ENCODE measurements around the gene FN3K.

FN3K gene

DNA sequence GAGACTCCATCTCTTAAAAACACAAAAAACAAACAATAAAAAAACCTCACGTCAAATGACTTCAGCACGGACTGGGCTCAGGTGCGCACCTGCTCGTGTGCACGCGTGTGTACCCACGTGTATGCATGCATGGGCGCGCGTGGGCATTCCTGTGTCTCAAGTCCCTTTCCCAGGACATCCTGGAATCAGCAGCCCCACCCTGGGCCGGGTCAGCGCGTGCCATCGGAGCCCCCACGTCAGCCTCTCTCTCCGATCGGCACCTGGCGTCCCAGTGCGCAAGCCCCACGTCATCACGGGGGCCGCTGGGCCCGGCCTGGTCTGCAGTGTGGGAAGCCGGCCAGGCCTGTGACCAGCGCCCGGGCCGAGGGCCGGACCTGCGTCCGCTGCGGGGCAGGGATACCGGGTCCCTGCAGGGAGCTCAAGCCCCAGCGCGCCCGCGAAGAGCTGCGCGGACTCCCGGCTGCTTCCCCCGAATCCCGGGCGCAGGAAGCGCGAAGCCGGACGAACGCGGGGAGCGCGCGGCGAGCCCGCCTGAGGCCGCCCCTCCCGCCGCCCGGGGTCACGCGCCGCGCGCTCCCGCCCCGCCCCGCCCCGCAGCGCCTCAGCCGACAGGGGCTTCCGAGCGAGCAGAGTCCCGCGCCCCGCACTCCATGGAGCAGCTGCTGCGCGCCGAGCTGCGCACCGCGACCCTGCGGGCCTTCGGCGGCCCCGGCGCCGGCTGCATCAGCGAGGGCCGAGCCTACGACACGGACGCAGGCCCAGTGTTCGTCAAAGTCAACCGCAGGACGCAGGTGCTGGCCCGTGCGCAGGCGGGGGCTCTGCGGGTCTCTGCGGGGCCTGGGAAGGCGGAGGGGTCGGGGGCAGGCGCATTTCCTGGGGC is at the start of gene FN3K:
FN3K (plus strand) TSS at position 629 of the 880 bp plus-strand sequence; CDS start at position 651, 22 bp downstream.
- DNase-seq (ENCODE audit: low read depth in 1 of 2, low spot score in 1 of 2), result no peak

DNA sequence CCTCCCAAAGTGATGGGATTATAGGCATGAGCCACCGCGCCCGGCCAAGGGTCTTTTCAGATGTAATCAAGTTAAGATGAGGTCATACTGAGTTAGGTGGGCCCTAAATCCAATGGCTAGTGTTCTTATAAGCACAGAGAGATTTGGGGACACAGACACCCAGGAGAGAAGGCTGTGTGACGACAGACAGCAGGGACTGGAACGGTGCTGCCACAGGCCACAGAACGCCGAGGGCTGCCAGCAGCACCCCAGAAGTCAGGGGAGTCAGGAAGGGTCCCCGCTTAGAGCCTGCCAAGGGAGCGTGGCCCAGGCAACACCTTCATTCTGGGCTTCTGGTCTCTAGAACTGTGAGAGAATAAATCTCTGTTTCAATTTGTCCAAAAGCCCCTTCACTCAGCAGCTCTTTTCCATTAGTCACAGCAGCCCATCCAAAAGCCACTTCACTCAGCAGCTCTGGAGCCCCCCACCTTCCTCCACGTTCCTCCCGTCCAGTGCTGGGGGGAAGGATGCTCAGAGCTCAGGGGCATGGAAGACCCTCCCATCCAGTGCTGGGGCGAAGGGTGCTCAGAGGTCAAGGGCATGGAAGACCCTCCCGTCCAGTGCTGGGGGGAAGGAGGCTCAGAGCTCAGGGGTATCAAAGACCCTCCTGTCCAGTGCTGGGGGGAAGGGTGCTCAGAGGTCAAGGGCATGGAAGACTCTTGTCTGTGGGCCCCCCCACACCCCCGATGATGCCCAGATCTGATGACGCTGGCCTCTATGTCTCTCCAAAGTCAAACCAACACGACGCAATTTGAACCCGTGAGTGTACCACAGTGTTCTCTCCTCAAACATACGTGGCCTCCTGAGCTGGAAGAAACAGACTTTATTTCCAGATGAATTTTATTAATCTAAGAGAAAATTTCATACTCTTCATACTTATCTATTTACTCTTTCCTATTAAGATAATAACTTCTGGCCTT is 48.8 kb upstream of the FN3K start:
- DNase-seq (ENCODE audit: low read depth in 1 of 2, low spot score in 1 of 2), result no peak

DNA sequence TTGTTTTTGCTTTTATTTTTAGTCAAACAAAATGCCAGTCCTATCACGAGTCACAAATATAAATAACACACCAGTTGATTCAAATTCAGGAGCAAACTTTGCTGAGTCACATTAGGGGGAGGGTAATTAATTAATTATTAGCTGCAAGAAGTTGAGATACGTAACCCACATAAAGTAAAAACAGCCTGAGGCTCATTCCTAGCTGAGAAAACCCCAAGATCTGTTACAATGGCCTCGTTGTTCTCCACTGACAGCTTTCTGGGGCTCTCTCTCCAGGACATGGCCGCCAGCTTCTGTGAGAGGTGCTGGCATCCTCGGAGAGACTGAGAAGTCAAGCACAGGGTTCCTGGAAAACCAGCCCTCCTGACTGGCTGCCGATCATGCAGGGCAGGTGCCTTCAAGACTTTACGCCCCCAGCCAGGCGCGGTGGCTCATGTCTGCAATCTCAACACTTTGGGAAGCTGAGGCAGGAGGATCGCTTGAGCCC is 48.0 kb upstream of the FN3K start:
- DNase-seq (ENCODE audit: low read depth in 1 of 2, low spot score in 1 of 2), result no peak

DNA sequence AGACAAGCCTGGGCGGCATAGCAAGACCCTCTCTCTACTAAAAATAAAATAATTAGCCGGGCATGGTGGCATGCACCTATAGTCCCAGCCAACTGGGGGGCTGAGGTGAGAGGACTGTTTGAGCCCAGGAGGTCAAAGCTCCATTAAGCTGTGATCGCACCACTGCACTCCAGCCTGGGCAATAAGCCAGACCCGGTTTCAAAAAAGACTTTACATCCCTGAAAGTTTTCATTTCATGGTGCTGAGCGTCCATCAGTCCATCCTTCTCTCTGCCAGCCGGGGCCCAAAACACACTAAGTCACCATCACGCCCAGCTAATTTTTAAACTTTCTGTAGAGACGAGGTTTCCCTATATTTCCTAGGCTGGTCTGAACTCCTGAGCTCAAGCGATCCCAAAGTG is 47.5 kb upstream of the FN3K start:
- no peak for DNase-seq (ENCODE audit: low read depth in 1 of 2, low spot score in 1 of 2)

DNA sequence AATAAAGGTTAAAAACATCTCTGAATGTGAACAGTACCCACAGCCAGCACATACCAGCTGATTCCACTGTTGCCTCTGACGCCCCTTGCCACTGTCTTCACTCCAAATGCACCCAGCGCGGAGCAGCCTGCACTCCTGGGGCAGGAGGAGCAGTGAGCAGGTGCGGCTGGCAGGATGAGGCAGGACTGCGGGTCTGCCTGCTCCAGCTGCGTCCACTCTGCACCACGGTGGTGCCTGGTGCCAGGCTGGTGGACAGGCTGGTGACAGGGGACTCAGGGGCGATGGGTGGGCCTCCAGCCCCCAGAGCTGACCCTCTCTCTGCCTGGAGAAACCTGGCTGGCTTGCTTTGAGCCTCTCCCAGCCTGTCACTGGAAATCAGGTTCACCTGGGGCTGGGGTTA is 46.3 kb upstream of the FN3K start:
- no peak for DNase-seq (ENCODE audit: low read depth in 1 of 2, low spot score in 1 of 2)

DNA sequence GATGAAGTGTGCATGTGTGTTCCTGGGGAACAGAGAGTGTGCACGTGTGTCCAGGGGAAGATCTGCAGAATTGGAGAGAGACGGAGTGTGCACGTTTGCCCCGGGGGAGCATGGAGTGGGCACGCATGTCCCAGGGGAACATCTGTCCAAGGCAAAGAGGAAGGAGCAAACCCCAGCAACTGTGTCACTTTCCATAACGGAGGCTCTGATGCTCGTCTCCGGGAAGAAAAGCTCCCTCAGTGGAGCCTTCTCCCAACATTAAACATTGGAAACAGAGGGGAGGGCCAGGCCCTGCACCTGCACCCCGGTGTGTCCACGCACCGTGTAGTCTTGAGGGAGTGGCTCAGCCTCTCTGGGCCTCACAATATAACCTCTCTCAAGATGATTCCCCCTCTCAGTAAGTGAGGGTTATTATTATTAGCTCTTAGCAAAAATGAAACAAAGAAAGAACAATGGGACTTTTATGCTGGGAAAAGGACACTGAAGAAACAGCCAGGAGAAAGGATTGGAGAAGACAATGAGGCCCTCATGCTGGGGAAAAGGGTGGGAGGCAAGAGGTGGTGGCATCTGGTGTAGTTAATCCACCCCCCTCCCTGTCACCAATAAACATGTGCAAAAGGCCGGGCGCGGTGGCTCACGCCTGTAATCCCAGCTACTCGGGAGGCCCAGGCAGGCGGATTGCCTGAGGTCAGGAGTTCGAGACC is 44.5 kb upstream of the FN3K start:
- DNase-seq (ENCODE audit: low read depth in 1 of 2, low spot score in 1 of 2), result no peak

DNA sequence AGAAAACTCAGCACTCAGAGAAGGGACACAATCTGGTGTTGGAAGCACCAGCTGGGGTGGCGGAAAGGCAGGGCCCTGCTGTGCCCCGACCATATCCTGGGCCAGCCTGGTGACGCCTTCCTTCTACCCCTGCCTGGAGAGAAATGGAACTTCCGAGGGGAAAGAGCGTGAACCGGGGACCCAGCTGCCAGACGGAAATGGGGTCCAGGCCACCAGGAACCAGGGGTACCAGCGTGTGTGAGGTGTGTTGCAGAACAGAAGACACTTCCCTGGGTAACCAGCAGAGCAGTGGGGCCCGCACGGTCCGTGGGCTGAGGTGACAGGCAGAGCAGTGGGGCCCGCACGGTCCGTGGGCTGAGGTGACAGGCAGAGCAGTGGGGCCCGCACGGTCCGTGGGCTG is 43.7 kb upstream of the FN3K start:
- no peak for DNase-seq (ENCODE audit: low read depth in 1 of 2, low spot score in 1 of 2)

DNA sequence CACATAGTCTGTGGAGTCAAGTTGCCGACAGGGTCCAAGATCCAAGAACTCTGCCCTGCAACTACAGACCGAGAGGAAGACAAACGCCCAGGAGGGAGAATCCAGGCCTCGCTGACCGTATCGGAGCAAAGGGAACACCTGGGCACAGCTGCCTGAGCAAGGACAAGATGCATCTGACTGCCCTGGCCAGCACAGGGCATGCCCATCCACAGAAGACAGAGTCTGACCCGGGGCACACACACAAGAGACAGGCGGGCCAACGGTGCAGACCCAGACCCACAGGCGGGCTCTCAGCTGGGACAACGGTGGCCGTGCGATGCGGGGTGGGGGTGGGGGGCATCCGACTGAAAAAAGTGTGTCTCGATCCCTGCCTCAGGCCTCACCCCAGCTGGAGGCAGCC is 43.1 kb upstream of the FN3K start:
- no peak for DNase-seq (ENCODE audit: low read depth in 1 of 2, low spot score in 1 of 2)

DNA sequence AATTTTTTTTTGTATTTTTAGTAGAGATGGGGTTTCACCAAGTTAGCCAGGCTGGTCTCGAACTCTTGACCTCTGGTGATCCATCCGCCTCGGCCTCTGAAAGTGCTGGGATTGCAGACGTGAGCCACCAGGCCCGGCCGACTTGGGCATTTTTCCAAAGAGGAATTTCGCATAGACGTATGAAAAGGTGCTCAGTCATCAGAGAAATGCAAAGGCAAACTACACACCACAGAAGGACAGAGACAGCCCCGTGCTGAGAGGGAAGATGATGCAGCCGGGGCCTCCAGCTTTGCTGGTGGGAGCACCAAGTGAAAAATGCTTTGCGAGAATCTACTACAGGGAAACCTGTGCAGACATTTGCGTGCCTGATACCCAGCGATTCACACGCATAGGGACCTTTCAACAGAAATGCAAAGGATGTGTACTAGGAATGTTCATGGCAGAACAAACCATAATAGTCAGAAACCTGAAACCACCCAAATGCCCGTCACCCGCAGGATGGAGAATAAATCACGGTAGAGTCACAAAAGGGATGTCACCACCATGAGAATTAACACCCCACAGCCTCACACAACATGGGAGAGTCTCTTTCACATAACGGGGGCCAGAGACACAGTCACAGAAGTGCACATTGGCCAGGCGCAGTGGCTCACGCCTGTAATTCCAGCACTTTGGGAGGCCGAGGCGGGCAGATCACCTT is 42.1 kb upstream of the FN3K start:
- DNase-seq (ENCODE audit: low read depth in 1 of 2, low spot score in 1 of 2), result no peak

DNA sequence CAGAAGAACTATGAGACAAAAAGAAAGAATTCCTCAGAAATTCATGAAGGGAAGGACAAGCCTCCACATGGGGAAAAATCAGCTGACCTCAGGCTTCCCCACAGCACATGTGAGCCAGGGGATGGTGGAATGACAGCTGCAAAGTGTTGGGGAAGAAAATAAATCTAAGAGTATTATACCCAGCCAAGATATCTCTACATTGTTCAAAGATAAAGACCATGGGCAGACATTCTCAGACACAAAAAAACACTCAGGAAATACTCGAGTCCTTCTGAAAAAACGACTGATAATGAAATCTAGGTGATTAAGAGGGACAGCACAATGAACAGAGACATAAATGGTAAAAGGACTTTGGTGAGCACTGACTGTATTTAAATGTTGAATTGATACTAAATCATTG is 40.8 kb upstream of the FN3K start:
- DNase-seq (ENCODE audit: low read depth in 1 of 2, low spot score in 1 of 2), result no peak

DNA sequence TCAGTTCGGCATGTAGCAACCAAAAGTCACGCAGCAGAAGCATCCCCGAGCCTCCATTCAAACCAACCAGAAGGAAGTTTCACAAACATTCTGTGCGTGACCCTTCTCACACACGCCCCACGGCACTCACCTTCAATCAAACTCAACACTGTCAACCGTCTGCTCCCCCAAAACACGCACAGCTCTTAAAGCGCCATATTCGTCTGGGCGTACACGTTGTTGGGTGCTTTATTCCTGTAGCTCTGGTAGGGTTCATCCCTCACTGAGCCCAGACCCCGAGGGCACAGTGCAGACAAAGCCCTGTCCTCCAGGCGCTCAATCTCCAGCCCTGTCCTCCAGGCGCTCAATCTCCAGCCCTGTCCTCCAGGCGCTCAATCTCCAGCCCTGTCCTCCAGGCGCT is 39.2 kb upstream of the FN3K start:
- DNase-seq (ENCODE audit: low read depth in 1 of 2, low spot score in 1 of 2), result no peak

DNA sequence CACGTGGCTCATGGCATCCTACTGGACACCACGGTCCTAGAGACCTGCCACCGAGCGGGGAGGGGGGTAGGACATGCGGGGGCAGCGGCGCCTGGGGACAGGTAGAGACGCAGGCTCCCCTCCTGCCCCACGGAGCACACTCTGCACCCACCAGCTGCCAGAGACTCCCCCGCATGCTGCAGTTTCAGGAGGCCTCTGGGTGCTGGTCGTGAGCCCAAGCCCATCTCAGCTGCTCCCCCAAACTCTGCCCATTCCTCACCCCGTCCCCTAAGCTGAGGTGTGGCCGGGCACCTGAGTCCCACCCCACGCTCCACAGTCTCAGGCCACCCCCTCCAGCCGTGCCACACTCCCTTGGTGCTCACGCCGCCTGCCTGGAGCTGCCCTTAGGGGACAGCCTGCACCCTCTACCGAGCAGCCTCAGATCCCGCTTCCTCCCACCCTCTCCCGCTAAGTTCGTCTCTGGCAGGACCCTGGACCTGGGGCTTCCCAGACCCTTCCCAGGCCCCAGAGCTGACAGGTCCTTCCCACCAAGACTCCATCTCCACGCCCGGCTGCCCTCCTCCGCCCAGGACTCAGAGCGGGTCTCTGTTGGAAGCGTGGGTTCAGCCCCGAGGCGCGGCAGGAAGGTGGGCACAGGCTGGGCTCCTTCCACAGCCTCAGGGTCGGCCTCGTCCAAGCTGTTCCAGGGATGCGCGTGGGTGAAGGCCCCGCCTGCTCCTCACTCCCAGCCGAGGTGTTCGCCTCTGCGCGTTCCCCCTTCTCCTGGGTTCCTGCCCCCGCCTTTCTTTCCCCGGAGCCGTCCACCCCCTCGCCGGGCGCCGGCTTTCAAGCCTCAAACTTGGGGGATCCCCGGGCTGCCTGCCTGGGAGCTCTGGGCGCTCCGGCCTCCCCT is 38.3 kb upstream of the FN3K start:
- DNase-seq (ENCODE audit: low read depth in 1 of 2, low spot score in 1 of 2), result no peak

DNA sequence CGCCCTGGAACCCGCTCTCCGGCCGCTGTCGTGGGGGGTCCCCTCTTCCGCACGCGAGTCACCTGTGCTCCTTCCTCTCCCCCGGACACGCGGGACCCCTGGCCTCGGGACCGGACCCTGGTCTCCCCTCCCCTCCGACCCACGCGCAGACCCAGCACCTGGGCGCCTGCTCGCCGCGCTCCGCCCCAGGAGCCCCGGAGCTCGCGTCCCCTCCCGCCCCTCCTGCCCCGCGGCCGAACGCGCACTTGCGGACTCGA is 37.7 kb upstream of the FN3K start:
- DNase-seq (ENCODE audit: low read depth in 1 of 2, low spot score in 1 of 2), result no peak

DNA sequence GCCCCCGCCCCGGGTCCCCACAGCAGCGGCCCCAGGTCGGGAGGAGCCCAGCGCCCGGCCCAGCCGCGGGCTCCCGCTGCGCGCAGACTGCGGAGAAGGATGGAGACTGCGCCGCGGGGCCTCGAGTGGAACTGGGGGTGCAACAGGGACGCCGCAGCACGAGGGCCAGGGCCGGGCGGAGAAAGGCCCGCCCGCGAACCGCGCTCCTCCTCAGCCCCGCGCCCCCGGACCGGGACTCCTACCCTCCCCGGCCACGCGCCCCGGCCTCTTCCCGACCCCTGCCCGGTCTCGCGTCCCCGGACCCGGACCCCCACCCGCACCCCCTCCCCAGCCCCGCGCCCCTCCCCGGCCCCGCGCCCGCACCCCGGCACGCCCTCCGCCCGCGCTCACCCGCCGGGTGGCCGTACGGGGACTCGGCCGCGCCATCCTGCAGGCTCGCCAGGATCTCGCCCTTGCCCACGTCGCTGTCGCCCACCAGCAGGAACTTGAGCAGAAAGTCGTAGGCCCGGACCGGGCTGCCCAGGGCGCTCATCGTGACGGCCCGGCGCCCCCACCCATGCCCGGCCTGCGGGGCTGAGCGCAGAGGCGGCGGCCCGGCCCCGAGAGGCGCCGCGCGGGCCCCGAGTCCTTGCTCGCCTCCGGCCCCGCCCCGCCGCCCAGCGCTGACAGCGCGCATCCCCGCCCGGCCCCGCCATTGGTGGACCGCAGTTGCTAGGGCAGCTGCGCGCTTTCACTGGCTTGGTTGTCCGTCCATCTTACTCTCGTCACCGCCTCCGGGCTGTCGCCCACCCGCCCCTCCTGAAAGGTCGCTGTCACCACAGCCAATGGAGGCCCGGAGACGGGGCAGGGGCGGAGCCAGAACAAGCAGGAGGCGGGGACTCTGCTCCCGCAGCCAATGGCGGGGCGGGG is 37.1 kb upstream of the FN3K start, which contains the start of gene RAB40B:
RAB40B (minus strand) TSS at position 634 of the 909 bp plus-strand sequence; CDS start at position 532, 102 bp downstream.
- peak; percentile 94 to 98 for DNase-seq (ENCODE audit: low read depth in 1 of 2, low spot score in 1 of 2)

DNA sequence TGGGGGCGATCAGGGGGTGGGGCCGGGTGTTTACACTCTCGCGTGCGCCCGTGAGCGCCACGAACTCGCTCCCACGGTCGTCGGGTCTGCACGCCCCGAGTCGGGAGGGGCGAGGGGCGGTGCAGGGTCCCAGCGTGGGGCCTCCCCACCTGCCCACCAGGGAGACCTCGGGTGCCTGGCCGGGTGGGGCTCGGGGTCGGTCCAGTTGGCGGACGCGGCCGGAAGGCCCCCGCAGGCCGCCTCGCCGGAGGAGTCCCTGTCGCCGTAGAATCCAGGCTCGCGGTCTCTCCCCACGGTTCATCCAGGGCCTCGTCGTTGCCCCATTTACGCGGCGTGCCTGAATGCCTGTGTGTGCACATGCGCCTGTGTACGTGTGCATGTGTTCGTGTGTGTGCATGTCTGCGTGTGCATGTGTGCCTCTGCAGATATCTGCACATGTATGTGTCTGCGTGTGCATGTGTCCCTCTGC is 36.4 kb upstream of the FN3K start:
- no peak for DNase-seq (ENCODE audit: low read depth in 1 of 2, low spot score in 1 of 2)

DNA sequence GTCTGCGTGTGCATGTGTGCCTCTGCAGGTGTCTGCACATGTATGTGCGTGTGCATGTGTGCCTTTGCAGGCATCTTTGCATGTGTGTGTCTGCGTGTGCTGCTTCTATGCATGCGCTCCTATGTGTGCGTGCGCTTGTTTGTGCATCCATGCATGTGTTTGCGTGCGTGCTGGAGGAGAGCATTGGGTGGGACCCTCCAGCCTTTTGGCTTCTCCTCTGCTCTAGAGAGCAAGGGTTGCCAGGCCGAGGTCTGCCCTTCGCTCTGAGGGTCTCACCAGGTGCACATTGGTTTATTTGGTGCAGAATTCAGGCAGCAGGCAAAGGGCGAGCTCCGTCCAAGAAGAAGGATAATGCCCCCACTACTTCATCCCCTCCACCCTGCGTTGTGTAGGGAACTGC is 35.9 kb upstream of the FN3K start:
- DNase-seq (ENCODE audit: low read depth in 1 of 2, low spot score in 1 of 2), result no peak

DNA sequence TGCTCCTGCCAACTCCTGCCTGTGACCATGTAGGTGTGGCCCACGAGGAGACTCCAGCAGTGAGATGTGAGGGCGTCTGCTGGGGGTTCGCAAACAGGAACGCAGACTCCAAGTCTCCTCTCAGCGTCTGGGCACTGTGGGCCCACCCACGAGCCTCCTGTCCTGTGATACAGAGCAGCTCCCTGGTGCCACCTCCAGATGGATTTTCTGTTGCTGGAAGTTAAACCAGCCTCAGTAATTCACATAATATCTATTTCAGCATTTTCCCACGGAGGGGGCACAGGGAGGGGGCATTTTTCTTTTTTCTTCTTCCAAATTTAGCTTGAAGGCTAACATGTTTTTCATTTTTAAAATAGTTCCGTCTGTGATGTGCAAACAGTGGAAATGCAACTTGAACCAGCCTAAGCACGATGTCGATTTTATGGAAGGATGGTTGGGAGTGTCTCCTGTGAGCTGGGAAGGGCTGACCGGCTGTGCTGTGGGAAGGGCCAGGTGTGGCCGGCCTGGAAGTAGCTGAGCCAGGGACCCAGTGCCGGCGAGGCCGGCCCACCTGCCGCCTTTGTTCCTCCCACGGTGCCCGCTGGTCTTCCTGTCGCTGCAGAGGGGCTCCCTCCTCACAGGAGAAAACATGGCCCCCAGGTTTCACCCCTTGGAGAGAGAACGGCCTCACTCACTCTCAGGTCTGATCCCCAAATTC is 33.0 kb upstream of the FN3K start:
- DNase-seq (ENCODE audit: low read depth in 1 of 2, low spot score in 1 of 2), result no peak
